Endometrial microvascular endothelial cells (primary cell): ENCODE results near the gene TEX22. TPM values are rescaled to one million over a fixed set of nuclear protein-coding genes. Genes with fewer than 3 reads are reported as not detected.

ENCODE experiments used
- in situ Hi-C: cut with HindIII; loops from 2 replicates; pipeline ENCODE4 v1.10.0; 2017; ENCODE audit warnings: low sequenced_read_pairs, low pct_unique_long_range_greater_than_20kb; ENCODE audit errors: inconsistent ontology term
- total RNA-seq: library from RNA; depleted of rRNA; stranded (reverse); fragments of >200 nt; gene quantifications from one replicate; pipeline ENCODE4 v1.2.3, GENCODE V29; 2015; ENCODE audit errors: inconsistent ontology term

The TEX22 gene
- total RNA-seq, 1 donor from 2014 or later: not detected

DNA sequence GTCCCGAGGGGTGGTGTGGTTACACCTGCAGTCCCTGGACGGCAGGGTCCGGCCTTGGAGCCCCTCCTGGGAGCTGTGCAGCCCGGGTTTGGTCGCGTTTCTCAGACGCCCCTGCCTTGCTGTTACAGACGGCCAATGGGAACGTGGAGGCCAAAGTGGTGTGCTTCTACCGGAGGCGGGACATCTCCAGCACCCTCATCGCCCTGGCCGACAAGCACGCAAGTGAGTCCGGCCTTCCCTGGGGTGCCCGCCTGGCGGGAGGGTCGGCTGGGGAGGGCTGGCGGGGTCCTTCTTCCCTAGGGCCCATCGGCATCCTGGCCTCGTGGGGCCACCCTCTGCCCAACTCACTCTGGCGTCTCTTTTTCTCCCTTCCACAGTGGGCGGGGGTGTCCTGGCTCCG is 47.0 kb downstream of the TEX22 start:
- in situ Hi-C loops: no loop called here

DNA sequence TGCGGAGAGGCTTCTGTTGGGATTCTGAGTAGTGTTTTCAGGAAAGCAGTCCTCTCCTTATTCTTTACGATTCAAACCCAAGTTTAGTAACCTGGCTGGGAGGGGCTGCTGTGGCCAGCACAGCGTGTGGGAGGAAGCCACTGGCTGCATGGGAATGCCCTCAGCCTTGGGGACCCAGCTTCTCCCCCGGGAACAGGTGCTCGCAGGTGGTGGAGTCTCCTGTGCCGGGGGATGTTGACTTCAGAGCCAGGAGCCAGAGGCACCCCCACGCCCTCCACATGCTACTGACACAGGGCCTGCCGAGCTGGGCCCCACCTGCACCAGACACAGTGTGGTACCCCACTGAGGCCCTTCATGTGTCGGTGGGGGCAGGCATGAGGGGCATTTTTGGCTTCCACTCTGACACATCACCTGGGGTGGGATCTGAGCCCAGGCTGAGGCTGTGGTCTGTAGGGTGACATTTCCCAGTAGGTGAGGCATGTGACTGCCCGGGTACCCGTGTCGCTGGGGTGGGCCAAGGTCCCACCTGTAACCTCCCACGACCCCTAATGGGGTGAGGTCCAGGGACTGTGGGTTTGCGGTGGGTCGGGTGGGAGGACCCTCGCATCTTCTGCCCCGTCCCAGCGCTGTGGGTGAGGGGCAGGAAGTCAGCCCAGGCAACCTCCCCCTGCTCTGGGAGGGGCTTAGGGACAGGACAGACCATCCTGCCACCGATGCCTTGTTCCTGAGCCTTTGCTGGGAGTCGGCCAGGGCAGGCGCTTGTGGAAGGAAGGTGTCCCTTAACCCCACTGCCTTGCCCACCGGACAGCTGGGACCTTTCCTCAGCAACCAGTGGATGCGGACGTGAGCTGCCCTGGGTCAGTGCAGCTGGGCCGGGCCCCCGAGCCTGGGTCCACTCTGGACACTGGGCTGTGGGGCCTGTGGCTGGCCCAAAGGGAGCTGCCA is 47.8 kb downstream of the TEX22 start:
- in situ Hi-C loops: no loop called here

DNA sequence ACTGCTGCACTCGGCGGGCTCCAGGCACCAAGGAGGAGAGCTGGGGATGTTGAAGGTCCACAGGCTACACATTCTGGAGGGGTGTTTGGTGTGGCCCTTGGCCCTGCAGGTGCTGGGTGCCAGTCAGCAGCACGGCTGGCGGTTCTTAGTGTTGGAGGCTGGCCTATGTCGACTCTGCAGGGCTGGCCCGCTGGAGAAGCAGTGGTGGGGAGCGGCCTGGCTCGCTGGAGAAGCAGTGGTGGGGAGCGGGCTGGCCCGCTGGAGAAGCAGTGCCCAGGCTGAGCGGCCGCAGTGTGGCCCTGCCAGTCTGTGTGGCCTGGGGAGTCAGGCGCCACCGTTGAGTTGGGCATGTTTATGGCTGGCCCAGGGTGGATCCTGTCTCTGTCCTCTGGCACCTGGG is 48.6 kb downstream of the TEX22 start:
- in situ Hi-C loops: no loop called here

DNA sequence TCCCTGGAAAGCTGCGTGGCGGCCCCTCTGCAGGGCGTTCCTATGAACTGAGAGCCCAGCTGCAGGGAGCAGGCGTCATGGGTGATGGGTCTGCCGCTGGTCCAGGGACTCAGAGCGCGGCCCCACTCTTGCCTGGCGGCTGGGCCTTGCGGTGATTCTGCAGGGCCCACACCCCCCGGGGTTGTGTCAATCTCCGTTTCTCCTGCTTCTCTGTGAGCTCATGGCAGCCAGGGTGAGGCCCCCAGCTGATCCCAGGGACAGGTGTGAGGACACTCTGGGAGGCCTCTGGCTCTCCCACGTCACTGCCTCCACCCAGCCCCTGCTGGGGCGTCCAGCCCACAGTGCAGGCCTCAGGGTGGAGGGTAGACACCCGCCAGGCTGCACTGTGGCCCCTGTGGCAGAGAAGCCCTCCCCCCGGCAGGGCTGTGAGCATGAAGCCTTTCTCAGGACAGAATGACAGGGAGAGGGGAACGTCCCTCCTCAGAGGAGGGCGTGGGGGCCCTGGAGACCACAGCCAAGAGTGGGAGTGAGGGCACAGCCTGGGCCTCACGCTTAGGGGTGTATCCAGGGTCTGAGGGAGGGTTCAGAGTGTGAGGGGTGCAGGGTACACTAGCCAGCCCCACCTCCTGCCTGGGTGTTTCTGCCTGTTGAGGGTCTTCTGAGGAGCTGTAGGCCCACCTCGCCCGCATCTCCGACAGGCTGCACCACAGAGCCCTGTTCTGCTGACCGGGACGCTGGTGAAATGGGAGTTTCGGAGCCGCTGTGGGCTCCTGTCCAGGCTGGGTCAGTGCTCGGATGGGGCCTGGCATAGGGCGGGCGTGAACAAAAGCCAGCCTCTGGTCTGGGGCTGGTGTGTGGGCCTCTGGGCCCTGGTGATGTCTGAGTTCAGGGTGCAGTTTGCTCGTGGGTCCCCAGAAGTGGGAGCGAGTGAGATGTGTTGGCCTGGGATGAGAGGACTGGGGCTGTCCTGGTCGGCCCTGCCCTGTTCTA is 49.6 kb downstream of the TEX22 start:
- in situ Hi-C loops: no loop called here

DNA sequence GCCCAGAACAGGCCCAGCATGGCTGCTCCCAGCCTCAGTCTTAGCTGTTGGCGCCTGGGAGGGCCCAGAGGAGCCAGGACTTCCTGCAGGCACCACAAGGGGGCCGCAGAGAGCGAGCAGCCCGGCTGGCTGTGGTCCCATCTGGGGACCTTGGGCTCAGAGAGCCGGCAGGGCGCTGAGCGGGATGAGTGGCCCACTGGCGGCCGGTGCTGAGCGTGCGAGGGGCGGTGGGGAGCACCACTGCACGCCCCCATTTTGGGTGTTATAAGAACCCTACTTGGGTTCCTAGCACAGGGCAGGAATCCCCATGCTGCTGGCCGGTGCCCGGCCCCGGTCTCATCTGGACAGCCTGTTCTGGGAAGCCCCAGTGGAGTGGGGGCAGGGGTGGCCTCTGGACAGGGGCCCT is 50.4 kb downstream of the TEX22 start:
- in situ Hi-C loops: no loop called here

DNA sequence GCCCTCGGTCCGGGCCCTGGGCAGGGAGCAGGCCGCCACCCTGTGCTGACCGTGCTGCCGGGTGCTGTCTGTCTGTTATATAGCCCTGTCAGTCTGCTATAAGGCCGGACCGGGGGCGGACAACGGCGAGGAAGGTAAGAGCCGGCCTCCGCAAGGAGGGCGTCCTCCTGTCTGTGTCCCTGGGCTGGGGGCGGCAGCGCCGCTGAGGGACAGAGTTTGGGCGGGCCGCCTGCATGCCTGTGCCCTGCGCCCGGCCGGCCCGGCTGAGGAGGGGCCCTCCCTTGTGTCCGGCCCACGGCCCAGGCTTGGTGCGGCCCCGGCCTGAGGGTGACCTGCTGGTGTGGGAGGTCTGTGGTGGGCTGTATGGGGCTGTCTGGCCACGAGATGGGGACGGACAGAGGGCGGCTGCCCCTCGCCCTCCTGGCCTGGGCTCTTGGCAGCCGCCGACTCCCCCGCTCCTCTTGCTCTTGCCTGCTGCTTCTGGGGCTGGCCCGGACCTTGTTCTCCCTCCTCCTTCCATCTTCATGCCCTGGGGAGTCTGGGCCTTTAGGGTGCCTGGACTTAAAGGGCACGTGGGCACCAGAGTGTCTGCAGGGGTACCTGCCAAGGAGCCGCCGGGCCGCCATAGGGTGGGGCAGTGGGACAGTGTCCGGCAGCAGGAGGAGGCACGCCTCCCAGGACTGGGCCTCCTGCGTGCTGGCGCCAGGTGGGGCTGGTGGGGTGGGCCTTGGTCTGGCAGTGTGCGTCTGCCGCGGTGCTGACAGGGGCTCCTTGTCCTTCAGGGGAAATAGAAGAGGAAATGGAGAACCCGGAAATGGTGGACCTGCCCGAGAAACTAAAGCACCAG is 51.2 kb downstream of the TEX22 start:
- in situ Hi-C loops: no loop called here

DNA sequence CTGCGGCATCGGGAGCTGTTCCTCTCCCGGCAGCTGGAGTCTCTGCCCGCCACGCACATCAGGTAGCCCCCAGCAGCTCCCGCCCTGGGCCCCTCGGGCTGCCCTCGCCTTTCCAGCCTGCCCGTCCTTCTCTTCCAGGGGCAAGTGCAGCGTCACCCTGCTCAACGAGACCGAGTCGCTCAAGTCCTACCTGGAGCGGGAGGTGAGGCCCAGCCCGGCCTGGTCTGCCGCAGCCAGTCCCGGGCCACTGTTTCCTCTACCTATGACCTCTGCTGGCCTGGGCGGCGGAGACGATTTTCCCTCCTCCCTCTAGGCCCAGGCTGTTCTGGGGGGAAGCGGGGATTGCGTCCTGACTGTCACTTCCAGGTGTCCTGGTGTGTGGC is 51.8 kb downstream of the TEX22 start:
- in situ Hi-C loops: no loop called here

DNA sequence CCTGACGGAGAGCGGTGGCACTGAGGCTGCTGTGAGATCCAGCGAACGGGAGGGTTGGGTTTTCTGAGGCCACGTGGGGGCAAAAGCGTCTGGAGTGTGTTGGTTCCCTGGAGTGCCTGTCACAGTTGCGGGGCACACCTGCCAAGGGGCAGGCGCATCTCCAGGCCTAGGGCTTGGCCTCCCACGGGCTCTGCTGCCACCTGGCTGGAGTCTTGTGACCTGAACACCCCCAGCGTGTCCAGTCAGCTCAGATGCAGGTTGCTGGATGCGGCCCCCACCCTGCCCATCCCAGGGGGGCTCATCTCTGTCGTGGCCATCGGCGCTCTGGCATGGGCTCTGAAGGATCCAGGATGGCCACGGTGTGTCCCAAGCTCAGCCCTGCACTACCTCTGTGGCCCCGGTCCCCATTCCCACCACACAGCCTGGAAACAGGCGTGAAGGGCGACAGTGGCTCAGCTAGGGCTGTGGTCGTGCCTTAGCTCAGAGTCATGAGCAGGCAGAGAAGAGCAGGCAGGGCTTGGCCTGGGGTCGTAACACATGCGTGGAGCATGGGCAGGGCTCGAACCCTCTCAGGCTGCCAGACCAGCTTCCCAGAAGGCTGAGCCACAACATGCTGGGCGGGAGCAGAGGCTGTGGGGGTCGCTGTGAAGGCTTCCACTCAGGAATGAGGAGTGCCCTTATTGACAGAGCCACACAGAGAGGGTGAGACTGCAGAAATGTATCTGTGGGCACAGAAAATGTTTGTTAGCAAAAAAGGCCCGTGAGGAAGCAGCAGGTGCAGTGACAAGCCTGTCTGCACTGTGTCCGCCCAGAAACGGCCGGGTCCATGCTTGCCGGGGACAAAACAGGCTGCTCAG is 52.8 kb downstream of the TEX22 start:
- in situ Hi-C loops: no loop called here

DNA sequence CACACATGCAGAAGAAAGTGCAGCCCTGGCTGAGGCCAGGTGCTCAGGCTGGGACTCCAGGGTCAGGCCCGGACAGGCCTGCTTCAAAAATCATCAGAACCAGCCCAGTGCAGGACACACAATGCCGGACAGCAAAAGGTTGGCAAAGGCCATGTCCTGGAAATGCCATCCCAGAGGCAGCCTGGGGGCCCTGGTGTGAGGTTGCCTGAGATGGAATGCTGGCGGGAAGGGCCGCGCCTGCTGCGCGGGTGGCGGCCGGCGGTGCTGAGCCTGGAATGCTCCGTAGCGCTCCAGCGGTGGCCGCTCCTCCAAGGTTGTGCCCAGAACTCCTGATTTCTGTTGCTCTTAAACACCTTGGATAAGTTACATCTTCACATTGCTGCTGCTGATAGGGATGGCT is 54.6 kb downstream of the TEX22 start:
- in situ Hi-C loops: no loop called here

DNA sequence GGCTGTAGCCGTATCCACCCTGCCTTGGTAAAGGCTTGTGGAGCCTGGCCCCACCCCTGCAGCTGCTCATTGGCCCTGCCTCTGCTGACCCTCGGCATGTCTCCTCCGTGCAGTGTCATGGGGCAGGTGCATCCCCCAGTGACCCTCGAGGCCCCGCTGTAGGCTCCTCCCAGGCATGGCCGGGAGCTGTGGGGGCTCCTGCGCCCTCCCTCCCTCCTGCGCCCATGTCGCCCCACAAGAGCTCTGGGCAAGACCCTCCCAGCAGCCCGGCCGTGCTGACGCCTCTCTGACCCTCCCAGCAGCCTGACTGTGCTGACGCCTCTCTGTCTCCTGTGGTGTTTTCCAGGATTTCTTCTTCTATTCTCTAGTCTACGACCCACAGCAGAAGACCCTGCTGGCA is 55.5 kb downstream of the TEX22 start:
- in situ Hi-C loops: no loop called here

DNA sequence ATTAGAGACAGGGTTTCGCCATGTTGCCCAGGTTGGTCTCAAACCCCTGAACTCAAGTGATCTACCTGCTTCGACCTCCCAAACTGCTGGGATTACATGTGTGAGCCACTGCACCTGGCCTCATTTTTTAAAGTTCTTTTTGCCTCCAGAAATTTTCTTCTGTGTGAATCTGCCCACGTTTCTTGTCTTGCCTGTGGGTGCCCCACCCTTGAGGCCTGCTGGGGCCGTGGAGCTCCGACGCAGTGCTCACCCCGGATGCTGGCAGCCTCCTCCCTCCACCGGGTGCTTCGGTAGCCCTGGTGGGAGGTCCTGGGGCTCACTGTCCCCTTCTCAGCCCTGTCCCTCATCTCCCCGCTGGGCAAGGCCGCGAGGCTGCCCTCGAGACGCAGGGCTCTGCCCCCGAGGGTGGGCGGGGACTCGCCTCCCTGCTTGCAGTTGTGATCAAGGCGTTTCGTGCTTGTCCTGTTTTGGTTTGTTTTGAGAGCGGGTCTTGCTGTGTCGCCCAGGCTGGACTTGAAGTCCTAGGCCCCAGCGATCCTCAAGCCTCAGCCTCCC is 56.8 kb downstream of the TEX22 start:
- in situ Hi-C loops: no loop called here

DNA sequence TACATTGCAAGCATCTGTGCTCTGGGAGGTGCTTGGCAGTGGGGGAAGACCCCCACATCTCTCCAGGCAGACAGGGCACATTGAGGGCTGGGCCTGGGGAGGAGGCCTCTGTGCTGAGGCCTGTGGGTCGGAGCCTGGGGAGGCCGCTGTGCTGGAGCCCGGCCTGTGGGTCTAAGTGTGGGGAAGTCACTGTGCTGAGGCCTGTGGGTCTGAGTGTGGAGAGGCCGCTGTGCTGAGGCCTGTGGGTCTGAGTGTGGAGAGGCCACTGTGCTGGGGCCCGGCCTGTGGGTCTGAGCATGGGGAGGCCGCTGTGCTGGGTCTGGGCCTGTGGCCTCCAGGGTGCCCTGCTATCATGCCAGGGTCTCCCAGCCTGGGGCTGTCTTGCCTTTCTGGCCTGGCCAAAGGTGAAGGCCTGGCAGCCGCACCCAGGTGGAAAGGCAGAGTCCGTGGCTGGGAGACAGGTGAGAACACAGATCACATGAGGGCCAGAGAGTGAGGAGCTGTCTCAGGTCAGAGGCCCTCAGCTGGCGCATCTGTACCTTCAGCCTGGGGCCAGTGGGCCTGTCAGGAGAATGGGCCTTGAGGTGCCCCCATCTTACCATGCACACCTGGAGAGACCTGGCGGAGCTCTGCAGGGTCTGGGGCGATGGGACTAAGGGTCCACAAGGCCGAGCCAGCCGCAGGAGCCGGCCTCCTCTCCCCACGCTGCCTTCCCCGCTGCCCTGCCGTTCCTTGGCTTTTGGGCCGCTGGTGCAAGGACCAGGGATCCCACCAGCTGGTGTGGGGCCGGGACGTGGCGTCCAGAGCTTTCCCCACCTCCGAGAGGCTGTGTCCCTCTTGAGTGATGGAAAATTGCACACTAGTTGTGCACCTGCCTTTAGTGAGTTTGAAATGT is 57.7 kb downstream of the TEX22 start:
- in situ Hi-C loops: no loop called here

DNA sequence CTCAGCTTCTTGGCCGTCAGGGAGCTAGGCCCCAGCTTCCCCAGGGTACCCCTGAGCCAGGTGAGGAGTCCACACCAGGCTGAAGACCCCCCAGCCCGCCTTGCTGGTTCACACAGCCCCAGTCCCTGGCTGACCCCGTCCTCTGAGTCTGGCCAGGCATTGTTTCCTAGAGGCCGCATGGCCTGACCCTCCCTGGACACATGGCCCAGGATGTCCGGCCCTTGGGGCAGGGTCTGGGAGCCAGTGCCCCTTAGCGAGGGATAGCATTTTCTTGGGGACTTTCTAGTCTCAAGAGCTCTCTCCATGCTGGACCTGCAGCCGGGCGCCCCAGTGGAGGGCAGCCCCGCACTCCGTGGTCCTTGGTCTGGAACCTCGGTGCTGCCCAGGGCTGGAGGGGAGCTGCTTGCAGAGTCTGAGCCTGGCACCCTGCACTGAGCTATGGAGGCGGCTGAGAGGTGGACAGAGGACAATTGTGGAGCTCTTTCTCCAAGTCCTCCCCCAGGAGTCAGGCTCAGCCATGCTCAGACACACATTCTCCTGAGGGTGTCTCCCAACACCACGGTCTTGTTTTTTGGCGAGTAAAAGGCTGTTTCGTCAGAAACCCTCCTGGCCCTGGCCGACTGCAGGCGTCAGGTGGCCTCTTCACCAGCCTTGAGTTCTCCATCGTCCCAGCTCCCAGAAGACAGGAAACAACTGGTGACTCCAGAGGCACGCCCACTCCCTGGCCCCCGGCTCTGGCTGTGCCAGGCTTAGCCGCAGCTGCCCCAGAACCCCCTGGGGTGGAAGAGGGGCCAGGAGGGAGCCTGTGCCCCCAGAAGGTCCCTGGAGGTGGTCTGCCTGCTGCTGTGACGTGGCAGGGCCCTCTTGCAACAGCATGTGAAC is 58.6 kb downstream of the TEX22 start:
- in situ Hi-C loops: no loop called here

DNA sequence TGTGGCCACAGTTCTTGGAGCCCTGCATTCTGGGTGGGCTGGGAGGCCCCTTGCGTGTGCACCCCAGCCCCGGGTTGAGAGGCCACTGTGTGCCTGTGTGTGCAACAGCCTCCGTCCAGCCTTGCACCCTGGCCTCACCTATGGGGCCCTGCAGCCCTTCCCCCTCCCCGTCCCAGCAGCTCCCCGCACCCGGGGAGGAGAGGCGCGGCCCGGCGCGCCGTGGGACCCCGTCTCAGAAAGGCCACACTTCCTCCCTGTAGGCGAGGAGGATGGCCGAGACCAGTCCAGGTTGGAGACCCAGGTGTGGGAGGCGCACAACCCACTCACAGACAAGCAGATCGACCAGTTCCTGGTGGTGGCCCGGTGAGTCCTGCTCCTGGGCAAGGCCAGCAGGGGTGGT is 59.7 kb downstream of the TEX22 start:
- in situ Hi-C loops: no loop called here

DNA sequence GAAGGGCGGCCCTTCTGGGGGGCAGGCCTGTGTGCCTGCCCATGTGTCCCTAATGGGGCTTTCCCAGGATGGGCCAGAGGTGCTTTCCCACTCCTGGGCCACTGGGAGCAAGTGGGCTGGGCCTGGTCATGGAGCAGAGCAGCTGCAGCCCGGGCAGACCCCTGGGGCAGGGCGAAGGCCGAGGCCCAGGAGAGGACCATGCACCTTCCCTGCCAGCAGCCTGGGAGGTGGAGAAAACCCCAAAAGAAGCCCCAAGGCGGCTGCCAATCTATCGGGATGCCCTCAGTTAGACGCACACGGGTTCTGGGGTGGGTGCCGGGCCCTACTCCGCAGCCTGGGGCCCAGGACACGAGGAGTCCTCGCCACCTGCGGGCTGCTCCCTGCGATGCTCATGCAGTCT is 60.2 kb downstream of the TEX22 start:
- in situ Hi-C loops: no loop called here

DNA sequence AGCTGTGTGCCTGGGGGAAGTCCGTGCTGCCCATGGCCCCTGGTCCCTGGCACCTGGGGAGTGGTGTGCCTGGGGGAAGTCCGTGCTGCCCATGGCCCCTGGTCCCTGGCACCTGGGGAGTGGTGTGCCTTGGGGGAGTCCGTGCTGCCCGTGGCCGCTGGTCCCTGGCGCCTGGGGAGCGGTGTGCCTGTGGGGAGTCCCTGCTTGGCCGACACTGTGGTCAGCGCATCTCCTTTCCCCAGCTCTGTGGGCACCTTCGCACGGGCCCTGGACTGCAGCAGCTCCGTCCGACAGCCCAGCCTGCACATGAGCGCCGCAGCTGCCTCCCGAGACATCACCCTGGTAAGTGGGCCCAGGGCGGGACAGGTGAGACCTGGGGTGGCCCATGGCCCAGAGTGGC is 61.8 kb downstream of the TEX22 start:
- in situ Hi-C loops: no loop called here
